Liver (tissue), 9 donors: Measurements from ENCODE around the gene MLKL. TPM values are rescaled to one million over a fixed set of nuclear protein-coding genes. Genes with fewer than 3 reads are reported as not detected.

Source experiments
- DNase-seq: peaks from one replicate; pipeline ENCODE4 v3.0.0-alpha.2; 2017; ENCODE audit warnings: low spot score
- H3K27ac ChIP-seq, 2 donors: one replicate each; pipeline ENCODE4 v1.7.0; 2013; ENCODE audit warnings: inconsistent platforms in 2 of 2, low read length in 2 of 2, control low read depth in 1 of 2, low read depth in 1 of 2, mild to moderate bottlenecking in 1 of 2
- H3K27me3 ChIP-seq, 4 donors: one replicate each; pipeline versions ENCODE4 v1.6.1 to v1.7.0; 2013; ENCODE audit warnings: low read length in 3 of 4, inconsistent platforms in 1 of 4, mild to moderate bottlenecking in 1 of 4, moderate library complexity in 1 of 4; ENCODE audit not compliant: control insufficient read depth in 4 of 4, insufficient read depth in 4 of 4
- H3K36me3 ChIP-seq, 4 donors: one replicate each; pipeline versions ENCODE4 v1.6.1 to v1.7.0; 2013; ENCODE audit warnings: low read length in 3 of 4, mild to moderate bottlenecking in 3 of 4, low read depth in 1 of 4, moderate library complexity in 1 of 4; ENCODE audit not compliant: control insufficient read depth in 4 of 4, insufficient read depth in 3 of 4
- H3K4me1 ChIP-seq, 4 donors: one replicate each; pipeline versions ENCODE4 v1.6.1 to v1.7.0; 2013; ENCODE audit warnings: low read length in 3 of 4, mild to moderate bottlenecking in 3 of 4, moderate library complexity in 1 of 4; ENCODE audit not compliant: control insufficient read depth in 4 of 4, insufficient read depth in 4 of 4
- H3K4me3 ChIP-seq, 3 donors: one replicate each; pipeline versions ENCODE4 v1.6.1 to v1.7.0; 2013; ENCODE audit warnings: low read length in 3 of 3, control low read depth in 1 of 3, low read depth in 1 of 3, mild to moderate bottlenecking in 1 of 3
- H3K9ac ChIP-seq, 2 donors: one replicate each; pipeline ENCODE4 v1.7.0; 2013; ENCODE audit warnings: low read length in 2 of 2, mild to moderate bottlenecking in 2 of 2, moderate library complexity in 2 of 2, control low read depth in 1 of 2, low read depth in 1 of 2
- H3K9me3 ChIP-seq, 4 donors: one replicate each; pipeline versions ENCODE4 v1.6.1 to v1.7.0; 2013; ENCODE audit warnings: low read length in 3 of 4; ENCODE audit not compliant: control insufficient read depth in 4 of 4
- EGR1 ChIP-seq, 2 donors: IDR thresholded peaks; 2 replicates each; pipeline ENCODE4 v1.6.1; 2016 to 2018; ENCODE audit warnings: antibody characterized with exemption in 2 of 2, low read depth in 2 of 2
- FOXA1 ChIP-seq: IDR thresholded peaks from 2 replicates; pipeline ENCODE4 v1.6.1; 2016; ENCODE audit warnings: antibody characterized with exemption
- FOXA2 ChIP-seq: IDR thresholded peaks from 2 replicates; pipeline ENCODE4 v1.6.1; 2016; ENCODE audit warnings: antibody characterized with exemption
- GABPA ChIP-seq, 2 donors: IDR thresholded peaks in 1 of 2; conservative IDR thresholded peaks in 1 of 2; 2 replicates each; pipeline ENCODE4 v1.6.1; 2016; ENCODE audit warnings: antibody characterized with exemption in 2 of 2, mild to moderate bottlenecking in 1 of 2, moderate library complexity in 1 of 2
- HNF4A ChIP-seq, 2 donors: conservative IDR thresholded peaks; 2 replicates each; pipeline ENCODE4 v1.6.1; 2016; ENCODE audit warnings: antibody characterized with exemption in 2 of 2, mild to moderate bottlenecking in 2 of 2
- HNF4G ChIP-seq: IDR thresholded peaks from 2 replicates; pipeline ENCODE4 v1.6.1; 2016; ENCODE audit warnings: antibody characterized with exemption
- NR2F2 ChIP-seq: IDR thresholded peaks from 2 replicates; pipeline ENCODE4 v1.6.1; 2016; ENCODE audit warnings: antibody characterized with exemption
- RAD21 ChIP-seq, 2 donors: IDR thresholded peaks; 2 replicates each; pipeline ENCODE4 v1.6.1; 2016; ENCODE audit warnings: antibody characterized with exemption in 2 of 2, mild to moderate bottlenecking in 2 of 2
- RXRA ChIP-seq, 2 donors: IDR thresholded peaks; 2 replicates each; pipeline ENCODE4 v1.6.1; 2017 to 2018; ENCODE audit warnings: antibody characterized with exemption in 2 of 2, mild to moderate bottlenecking in 1 of 2
- SP1 ChIP-seq: IDR thresholded peaks from 2 replicates; pipeline ENCODE4 v1.6.1; 2018; ENCODE audit warnings: antibody characterized with exemption, mild to moderate bottlenecking
- TAF1 ChIP-seq: conservative IDR thresholded peaks from 2 replicates; pipeline ENCODE4 v1.6.1; 2016; ENCODE audit warnings: antibody characterized with exemption, mild to moderate bottlenecking
- YY1 ChIP-seq: IDR thresholded peaks from 2 replicates; pipeline ENCODE4 v1.6.1; 2016; ENCODE audit warnings: antibody characterized with exemption, mild to moderate bottlenecking
- WGBS: extraction: QIAGEN DNeasy Blood & Tissue Kit; methylation state at CpG from one replicate; pipeline ENCODE4 v1.1.7; 2013; 5-methylcytosine and 5-hydroxymethylcytosine counted together
- polyA plus RNA-seq, 2 donors: library from polyadenylated mRNA; stranded (reverse) in 1 of 2; unstranded in 1 of 2; fragments of 200-250 nt in 1 of 2; fragments of >200 nt in 1 of 2; fragmentation: Nextera tagmentation in 1 of 2; extraction: Ambion mirVana in 1 of 2; gene quantifications; one replicate each; pipeline versions ENCODE4 v1.2.1 to v1.2.3, GENCODE V29; 2013 to 2015
- total RNA-seq, 2 donors: library from RNA; depleted of rRNA; stranded (reverse); fragments of >200 nt; gene quantifications; one replicate each; pipeline ENCODE4 v1.2.3, GENCODE V29; 2014
- TF ChIP-seq, protein P1 (sequence below): IDR thresholded peaks from 2 replicates; pipeline ENCODE4 v1.6.1; 2016; ENCODE audit warnings: antibody characterized with exemption, mild to moderate bottlenecking
- TF ChIP-seq, protein P2 (sequence below): IDR thresholded peaks from 2 replicates; pipeline ENCODE4 v1.6.1; 2016; ENCODE audit warnings: antibody characterized with exemption
- TF ChIP-seq, protein P3 (sequence below): fragments of 150-350 bp; IDR thresholded peaks from 2 replicates; pipeline ENCODE4 v1.5.1; 2017; ENCODE audit warnings: improper control_type of control experiment, low read depth, low read length; ENCODE audit not compliant: missing input control
- TF ChIP-seq, protein P4 (sequence below): IDR thresholded peaks from 2 replicates; pipeline ENCODE4 v1.6.1; 2016; ENCODE audit warnings: antibody characterized with exemption
- donor health status: healthy.
- donor health status: healthy.
- donor health status: healthy.
- donor health status: healthy.
- donor health status: healthy.

The MLKL gene
- total and polyA plus RNA-seq, 4 donors = 2.5 to 7.6 (median 3.6) TPM

DNA sequence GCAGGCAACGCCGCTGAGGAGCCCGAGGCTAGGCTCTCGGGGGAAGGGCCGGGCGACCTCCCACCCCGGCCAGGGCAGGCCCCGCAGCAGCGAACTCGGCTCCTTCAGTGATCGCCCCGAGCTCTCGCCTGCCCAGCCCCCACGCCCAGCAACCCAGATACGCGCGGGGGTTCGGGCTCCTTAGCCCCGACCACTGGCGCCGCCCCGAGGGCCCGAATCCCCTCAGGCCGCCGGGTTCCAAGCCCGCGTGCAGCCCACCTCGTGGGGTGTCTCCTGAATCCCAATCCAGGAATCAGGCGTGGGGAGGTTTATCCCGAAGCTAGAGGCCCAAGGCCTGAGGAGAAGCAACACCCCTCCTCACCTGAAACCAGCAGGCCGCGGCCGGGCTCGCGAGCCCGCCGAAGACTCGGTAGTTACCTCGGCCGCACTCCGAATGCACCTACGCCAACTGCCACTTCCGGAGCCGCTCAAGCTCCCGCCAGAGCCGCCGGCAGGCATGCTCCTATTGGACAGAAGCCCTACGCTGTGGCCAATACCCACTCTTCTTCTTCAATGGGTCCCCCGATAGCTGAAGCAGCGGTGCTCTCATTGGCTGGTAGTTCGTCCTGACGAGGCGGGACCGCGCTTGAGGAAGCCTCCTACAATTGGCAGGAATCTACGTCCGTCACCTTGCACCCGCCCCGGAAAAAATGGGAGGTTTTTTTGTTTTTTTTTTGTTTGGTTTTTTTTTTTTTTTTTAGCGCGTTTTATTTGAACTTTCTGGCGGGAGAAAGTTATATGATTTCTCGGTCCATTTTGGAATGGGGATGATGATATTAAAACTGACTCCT, 34.0 kb downstream of the MLKL start, which contains the start of gene RFWD3 (continued):
- TF ChIP-seq, protein P1, sequence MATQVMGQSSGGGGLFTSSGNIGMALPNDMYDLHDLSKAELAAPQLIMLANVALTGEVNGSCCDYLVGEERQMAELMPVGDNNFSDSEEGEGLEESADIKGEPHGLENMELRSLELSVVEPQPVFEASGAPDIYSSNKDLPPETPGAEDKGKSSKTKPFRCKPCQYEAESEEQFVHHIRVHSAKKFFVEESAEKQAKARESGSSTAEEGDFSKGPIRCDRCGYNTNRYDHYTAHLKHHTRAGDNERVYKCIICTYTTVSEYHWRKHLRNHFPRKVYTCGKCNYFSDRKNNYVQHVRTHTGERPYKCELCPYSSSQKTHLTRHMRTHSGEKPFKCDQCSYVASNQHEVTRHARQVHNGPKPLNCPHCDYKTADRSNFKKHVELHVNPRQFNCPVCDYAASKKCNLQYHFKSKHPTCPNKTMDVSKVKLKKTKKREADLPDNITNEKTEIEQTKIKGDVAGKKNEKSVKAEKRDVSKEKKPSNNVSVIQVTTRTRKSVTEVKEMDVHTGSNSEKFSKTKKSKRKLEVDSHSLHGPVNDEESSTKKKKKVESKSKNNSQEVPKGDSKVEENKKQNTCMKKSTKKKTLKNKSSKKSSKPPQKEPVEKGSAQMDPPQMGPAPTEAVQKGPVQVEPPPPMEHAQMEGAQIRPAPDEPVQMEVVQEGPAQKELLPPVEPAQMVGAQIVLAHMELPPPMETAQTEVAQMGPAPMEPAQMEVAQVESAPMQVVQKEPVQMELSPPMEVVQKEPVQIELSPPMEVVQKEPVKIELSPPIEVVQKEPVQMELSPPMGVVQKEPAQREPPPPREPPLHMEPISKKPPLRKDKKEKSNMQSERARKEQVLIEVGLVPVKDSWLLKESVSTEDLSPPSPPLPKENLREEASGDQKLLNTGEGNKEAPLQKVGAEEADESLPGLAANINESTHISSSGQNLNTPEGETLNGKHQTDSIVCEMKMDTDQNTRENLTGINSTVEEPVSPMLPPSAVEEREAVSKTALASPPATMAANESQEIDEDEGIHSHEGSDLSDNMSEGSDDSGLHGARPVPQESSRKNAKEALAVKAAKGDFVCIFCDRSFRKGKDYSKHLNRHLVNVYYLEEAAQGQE = peak; percentile 33
- no peak for TF ChIP-seq FOXA2
- TF ChIP-seq FOXA1 = no peak

DNA sequence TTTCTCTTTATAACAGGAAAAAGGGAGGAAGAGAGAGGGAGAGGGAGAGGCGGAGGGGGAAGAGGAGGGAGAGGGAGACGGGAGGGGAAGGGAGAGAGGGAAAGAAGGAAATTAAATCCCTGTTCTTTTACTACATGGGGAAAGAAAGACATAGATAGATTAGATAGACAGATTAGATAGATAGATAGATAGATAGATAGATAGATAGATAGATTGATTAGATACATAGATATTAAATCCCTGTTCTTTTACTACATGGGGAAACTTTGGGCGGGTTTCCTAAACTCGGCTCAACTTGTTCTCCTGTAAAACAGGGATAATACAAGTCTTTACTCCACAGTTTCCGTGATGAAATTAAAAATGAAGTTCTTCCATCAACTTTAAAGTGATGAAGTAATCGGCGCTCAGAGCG, 34.6 kb downstream of the MLKL start:
- Histone ChIP-seq H3K4me3 (peak overlapping the region; percentile 83 to 99 (median 96)), H3K9ac (peak overlapping the region; percentile 72 to 86), H3K27me3 (no peaks in the 10 kb centered on the region), H3K27ac (peak overlapping the region in 1 of 2 donors; percentile 54), H3K9me3 (no peaks in the 10 kb centered on the region), H3K4me1 (peaks cover 0 to 14% (median 7%) of the 10 kb centered on the region in 4 donors), H3K36me3 (peaks cover 0 to 13% (median 8%) of the 10 kb centered on the region in 4 donors)
- TF ChIP-seq YY1 (no peak), RXRA (IDR thresholded peaks at IDR 0.05) (no peak), NR2F2 (no peak), EGR1 (IDR thresholded peaks at IDR 0.05; ENCODE audit: low read depth in 2 of 2) (no peak), GABPA (IDR thresholded peaks at IDR 0.05 in 1 of 2, conservative IDR thresholded peaks at IDR 0.05 in 1 of 2) (no peak), RAD21 (IDR thresholded peaks at IDR 0.05) (no peak), HNF4A (conservative IDR thresholded peaks at IDR 0.05) (no peak), FOXA2 (no peak), SP1 (no peak), TAF1 (no peak), HNF4G (no peak)
- TF ChIP-seq, protein P2, sequence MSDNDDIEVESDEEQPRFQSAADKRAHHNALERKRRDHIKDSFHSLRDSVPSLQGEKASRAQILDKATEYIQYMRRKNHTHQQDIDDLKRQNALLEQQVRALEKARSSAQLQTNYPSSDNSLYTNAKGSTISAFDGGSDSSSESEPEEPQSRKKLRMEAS = no peak
- TF ChIP-seq, protein P1 = no peak
- TF ChIP-seq, protein P3, sequence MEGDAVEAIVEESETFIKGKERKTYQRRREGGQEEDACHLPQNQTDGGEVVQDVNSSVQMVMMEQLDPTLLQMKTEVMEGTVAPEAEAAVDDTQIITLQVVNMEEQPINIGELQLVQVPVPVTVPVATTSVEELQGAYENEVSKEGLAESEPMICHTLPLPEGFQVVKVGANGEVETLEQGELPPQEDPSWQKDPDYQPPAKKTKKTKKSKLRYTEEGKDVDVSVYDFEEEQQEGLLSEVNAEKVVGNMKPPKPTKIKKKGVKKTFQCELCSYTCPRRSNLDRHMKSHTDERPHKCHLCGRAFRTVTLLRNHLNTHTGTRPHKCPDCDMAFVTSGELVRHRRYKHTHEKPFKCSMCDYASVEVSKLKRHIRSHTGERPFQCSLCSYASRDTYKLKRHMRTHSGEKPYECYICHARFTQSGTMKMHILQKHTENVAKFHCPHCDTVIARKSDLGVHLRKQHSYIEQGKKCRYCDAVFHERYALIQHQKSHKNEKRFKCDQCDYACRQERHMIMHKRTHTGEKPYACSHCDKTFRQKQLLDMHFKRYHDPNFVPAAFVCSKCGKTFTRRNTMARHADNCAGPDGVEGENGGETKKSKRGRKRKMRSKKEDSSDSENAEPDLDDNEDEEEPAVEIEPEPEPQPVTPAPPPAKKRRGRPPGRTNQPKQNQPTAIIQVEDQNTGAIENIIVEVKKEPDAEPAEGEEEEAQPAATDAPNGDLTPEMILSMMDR = no peak
- TF ChIP-seq, protein P4, sequence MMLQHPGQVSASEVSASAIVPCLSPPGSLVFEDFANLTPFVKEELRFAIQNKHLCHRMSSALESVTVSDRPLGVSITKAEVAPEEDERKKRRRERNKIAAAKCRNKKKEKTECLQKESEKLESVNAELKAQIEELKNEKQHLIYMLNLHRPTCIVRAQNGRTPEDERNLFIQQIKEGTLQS = no peak
- WGBS = 18% methylated on average over 8 of the region's 8 CpGs
- DNase-seq = no peak
